Right lobe of liver (tissue), 4 donors: Measurements from ENCODE around the gene ULK2.

Source experiments
- CTCF ChIP-seq, 4 donors: fragments of 200-600 bp in 3 of 4; fragments of 450-650 bp in 1 of 4; IDR thresholded peaks; one replicate each; pipeline versions ENCODE4 v1.5.1 to v1.8.0; 2016 to 2022; ENCODE audit warnings: antibody characterized with exemption in 4 of 4, mild to moderate bottlenecking in 2 of 4
- POLR2A ChIP-seq: fragments of 450-650 bp; IDR thresholded peaks from one replicate; pipeline ENCODE4 v1.6.1; 2017; ENCODE audit warnings: antibody characterized with exemption, mild to moderate bottlenecking
- donor health status: DM: no; HTN: no; CAD: no.
- donor health status: DM: no; HTN: no; CAD: no.
- donor health status: DM: no; HTN: yes; CAD: no.

GRCh38 chr17:19744492-19744891 is 123.2 kb downstream of the ULK2 start:
- TF ChIP-seq CTCF (IDR thresholded peaks at IDR 0.05) = no peak
- no peak for TF ChIP-seq POLR2A
